PC-3 (cell line): ENCODE results near the gene TLE7. TPM values are rescaled to one million over a fixed set of nuclear protein-coding genes. Genes with fewer than 3 reads are reported as not detected.
A peak's percentile ranks its signal among the peaks of the same experiment; 100 is the strongest.

Source experiments
- ATAC-seq: fragments of 200-7000 bp; cut with Tn5 transposase; 2 replicates; pipeline ENCODE4 v1.9.1; 2020; ENCODE audit warnings: mild to moderate bottlenecking, moderate library complexity
- BruUV-seq: library from RNA; stranded (reverse); fragments of 400-500 nt; replicated peaks from 2 replicates; lab custom pipeline; 2021; lab: Mats Ljungman, UMichigan
- CTCF ChIA-PET: fragments of 300-600 bp; sonication (Branson Sonifier 250); formaldehyde crosslinking; loops from one replicate; lab custom pipeline; 2022; ENCODE audit warnings: antibody characterized with exemption; lab: Charles Lee
- POLR2A ChIA-PET: fragments of 300-600 bp; sonication (Branson Sonifier 250); formaldehyde crosslinking; loops from one replicate; lab custom pipeline; 2022; ENCODE audit warnings: antibody characterized with exemption; ENCODE audit not compliant: unreplicated experiment; lab: Charles Lee
- DNase-seq: peaks from one replicate; pipeline ENCODE4 v3.0.0-alpha.2; 2015
- H2AFZ ChIP-seq: fragments of 300-600 bp; sonication (generic); 2 replicates; pipeline ENCODE4 v1.6.0; 2016; ENCODE audit warnings: antibody characterized with exemption, low read length
- H3F3A ChIP-seq: fragments of 300-600 bp; sonication (generic); one replicate; pipeline ENCODE4 v1.6.0; 2017; ENCODE audit warnings: antibody characterized with exemption, low read length, control low read depth, mild to moderate bottlenecking; ENCODE audit not compliant: unreplicated experiment
- H3K27ac ChIP-seq: fragments of 300-600 bp; sonication (generic); 2 replicates; pipeline ENCODE4 v1.5.1; 2016; ENCODE audit warnings: mild to moderate bottlenecking, low read length
- H3K27me3 ChIP-seq: fragments of 300-600 bp; sonication (generic); 2 replicates; pipeline ENCODE4 v1.6.1; 2016; ENCODE audit warnings: low read length, mixed read lengths
- H3K36me3 ChIP-seq: fragments of 300-600 bp; sonication (generic); 2 replicates; pipeline ENCODE4 v1.6.1; 2016; ENCODE audit warnings: low read depth, mixed run types, low read length, mixed read lengths
- H3K4me1 ChIP-seq: fragments of 300-600 bp; sonication (generic); 2 replicates; pipeline ENCODE4 v1.5.1; 2016; ENCODE audit warnings: low read length; ENCODE audit not compliant: insufficient read depth
- H3K4me2 ChIP-seq: fragments of 300-600 bp; sonication (generic); 2 replicates; pipeline ENCODE4 v1.6.0; 2016; ENCODE audit warnings: low read length
- H3K4me3 ChIP-seq: fragments of 300-600 bp; sonication (generic); 2 replicates; pipeline ENCODE4 v1.5.1; 2016; ENCODE audit warnings: mild to moderate bottlenecking, low read length, mixed read lengths
- H3K79me2 ChIP-seq: fragments of 300-600 bp; sonication (generic); 2 replicates; pipeline ENCODE4 v1.6.1; 2017; ENCODE audit warnings: low read length, mixed read lengths
- H3K9ac ChIP-seq: fragments of 300-600 bp; sonication (generic); 2 replicates; pipeline ENCODE4 v1.6.0; 2016; ENCODE audit warnings: mild to moderate bottlenecking, low read length
- H3K9me2 ChIP-seq: fragments of 300-600 bp; sonication (generic); replicated peaks from 2 replicates; pipeline ENCODE4 v1.6.1; 2016; ENCODE audit warnings: mixed run types, low read length, mixed read lengths
- H3K9me3 ChIP-seq: fragments of 300-600 bp; sonication (generic); 2 replicates; pipeline ENCODE4 v1.6.1; 2016; ENCODE audit warnings: low read length, mixed read lengths
- H4K20me1 ChIP-seq: fragments of 300-600 bp; sonication (generic); 2 replicates; pipeline ENCODE4 v1.6.1; 2016; ENCODE audit warnings: low read length, mixed read lengths
- EZH2 ChIP-seq: fragments of 300-600 bp; sonication (generic); IDR thresholded peaks from one replicate; pipeline ENCODE4 v1.6.1; 2017; ENCODE audit warnings: antibody characterized with exemption, mild to moderate bottlenecking, low read length; ENCODE audit not compliant: unreplicated experiment
- EZH2phosphoT487 ChIP-seq: fragments of 300-600 bp; sonication (generic); IDR thresholded peaks from 2 replicates; pipeline ENCODE4 v1.6.1; 2018; ENCODE audit warnings: mild to moderate bottlenecking, antibody characterized with exemption, low read length, borderline replicate concordance
- intact Hi-C: fragments of 100-400 bp; cut with micrococcal nuclease; formaldehyde crosslinking; loops from 2 replicates; pipeline ENCODE4 v1.9.0; 2023
- total RNA-seq: library from RNA; depleted of rRNA; stranded (reverse); fragments of >200 nt; gene quantifications from 2 replicates; pipeline ENCODE4 v1.2.3, GENCODE V29; 2014
- TF ChIP-seq, protein P1 (sequence below): fragments of 300-600 bp; sonication (generic); conservative IDR thresholded peaks from 2 replicates; pipeline ENCODE4 v1.5.1; 2017; ENCODE audit warnings: antibody characterized with exemption, low read depth, mild to moderate bottlenecking, low read length

Gene TLE7
- total RNA-seq, 1 experiment from 2014 or later = not detected

DNA sequence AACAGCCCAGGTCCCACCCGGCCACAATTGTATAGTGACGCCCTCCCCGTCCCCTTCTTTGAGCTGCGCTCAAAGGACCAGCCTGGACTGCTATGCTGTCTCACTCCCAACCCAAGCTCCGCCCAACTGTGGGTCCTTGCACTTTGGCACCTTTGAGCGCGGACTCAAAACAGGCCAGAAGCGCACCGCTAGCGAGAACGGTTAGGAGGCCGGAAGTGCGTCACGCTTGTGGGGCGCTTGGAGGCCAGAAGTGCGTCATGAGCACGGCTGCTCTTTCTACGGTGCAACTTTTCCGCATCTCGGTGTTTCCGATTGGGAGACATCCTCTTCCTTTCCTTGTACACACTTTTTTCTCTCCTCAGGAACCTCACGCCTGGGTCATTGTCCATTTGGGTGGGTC is 47.3 kb upstream of the TLE7 start, which contains the start of gene ZNF19:
ZNF19 (minus strand) TSS at position 203 of the 400 bp plus-strand sequence. CDS start 7,210 bp downstream, outside the sequence.
- TF ChIP-seq EZH2phosphoT487 (no peak), EZH2 (no peak)
- TF ChIP-seq, protein P1, sequence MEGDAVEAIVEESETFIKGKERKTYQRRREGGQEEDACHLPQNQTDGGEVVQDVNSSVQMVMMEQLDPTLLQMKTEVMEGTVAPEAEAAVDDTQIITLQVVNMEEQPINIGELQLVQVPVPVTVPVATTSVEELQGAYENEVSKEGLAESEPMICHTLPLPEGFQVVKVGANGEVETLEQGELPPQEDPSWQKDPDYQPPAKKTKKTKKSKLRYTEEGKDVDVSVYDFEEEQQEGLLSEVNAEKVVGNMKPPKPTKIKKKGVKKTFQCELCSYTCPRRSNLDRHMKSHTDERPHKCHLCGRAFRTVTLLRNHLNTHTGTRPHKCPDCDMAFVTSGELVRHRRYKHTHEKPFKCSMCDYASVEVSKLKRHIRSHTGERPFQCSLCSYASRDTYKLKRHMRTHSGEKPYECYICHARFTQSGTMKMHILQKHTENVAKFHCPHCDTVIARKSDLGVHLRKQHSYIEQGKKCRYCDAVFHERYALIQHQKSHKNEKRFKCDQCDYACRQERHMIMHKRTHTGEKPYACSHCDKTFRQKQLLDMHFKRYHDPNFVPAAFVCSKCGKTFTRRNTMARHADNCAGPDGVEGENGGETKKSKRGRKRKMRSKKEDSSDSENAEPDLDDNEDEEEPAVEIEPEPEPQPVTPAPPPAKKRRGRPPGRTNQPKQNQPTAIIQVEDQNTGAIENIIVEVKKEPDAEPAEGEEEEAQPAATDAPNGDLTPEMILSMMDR = no peak
- H2AFZ ChIP-seq = no peak within 1 kb of the TSS
- H4K20me1 ChIP-seq = no peaks in the 10 kb centered on the region
- intact Hi-C loops = no loop called here
- DNase-seq (no peak), ATAC-seq (no peak)
- no peaks in the 10 kb centered on the region for H3K9me3 ChIP-seq
- H3K36me3 ChIP-seq = no peaks in the 10 kb centered on the region
- H3K9ac ChIP-seq = no peak within 1 kb of the TSS
- no TSS peak for BruUV-seq
- no peaks in the 10 kb centered on the region for H3F3A ChIP-seq
- no peaks in the 10 kb centered on the region for H3K79me2 ChIP-seq
- H3K27me3 ChIP-seq = no peaks in the 10 kb centered on the region
- H3K27ac ChIP-seq = no peak within 1 kb of the TSS
- no peak within 1 kb of the TSS for H3K4me2 ChIP-seq
- ChIA-PET POLR2A (no interaction called here), CTCF (no interaction called here)
- H3K9me2 ChIP-seq = no peaks in the 10 kb centered on the region
- H3K4me1 ChIP-seq = no peaks in the 10 kb centered on the region
- no peak within 1 kb of the TSS for H3K4me3 ChIP-seq

GRCh38 chr16:71484006-71484893 is 42.4 kb upstream of the TLE7 start:
- TSS peak; percentile 92 for BruUV-seq
- H3K9ac ChIP-seq = peak overlapping the region; percentile 81
- no peaks in the 10 kb centered on the region for H3K36me3 ChIP-seq
- CTCF ChIA-PET = no interaction called here
- peak overlapping the region; percentile 98 for H2AFZ ChIP-seq
- ATAC-seq = peak; percentile 93
- intact Hi-C loops = loop anchor here (1.0 kb wide), 1 partner anchor 22 kb away; the partner anchor contains the start of gene ZNF23
- H3K27me3 ChIP-seq = no peaks in the 10 kb centered on the region
- no peaks in the 10 kb centered on the region for H3K79me2 ChIP-seq
- TF ChIP-seq EZH2phosphoT487 (no peak), EZH2 (no peak)
- TF ChIP-seq, protein P1 = no peak
- H4K20me1 ChIP-seq = no peaks in the 10 kb centered on the region
- no peaks in the 10 kb centered on the region for H3F3A ChIP-seq
- no peaks in the 10 kb centered on the region for H3K9me3 ChIP-seq
- peak overlapping the region; percentile 85 for H3K27ac ChIP-seq
- H3K4me2 ChIP-seq = peak overlapping the region; percentile 93
- H3K4me3 ChIP-seq = peak overlapping the region; percentile 82
- no peaks in the 10 kb centered on the region for H3K9me2 ChIP-seq
- H3K4me1 ChIP-seq = peaks cover 6% of the 10 kb centered on the region; the same call in 1 of the 2 replicates
- POLR2A ChIA-PET = interaction anchor here (1.1 kb wide), 1 partner anchor 10 kb away, joined by 3 read pairs; no protein-coding TSS in a partner anchor
- DNase-seq = peak; percentile 79
